GM18858 (cell line): ENCODE measurements around the gene NREP.
A peak's percentile ranks its signal among the peaks of the same experiment; 100 is the strongest.
"Not testable (repeated sequence)": the region's sequence is repeated elsewhere in the genome, so short reads cannot be mapped to it uniquely, and the experiment has no call there.

Experiments used
- ATAC-seq: cut with Tn5 transposase; IDR thresholded peaks from one replicate; pipeline ENCODE4 v1.9.1; 2021; ENCODE audit not compliant: unreplicated experiment

Gene NREP

DNA sequence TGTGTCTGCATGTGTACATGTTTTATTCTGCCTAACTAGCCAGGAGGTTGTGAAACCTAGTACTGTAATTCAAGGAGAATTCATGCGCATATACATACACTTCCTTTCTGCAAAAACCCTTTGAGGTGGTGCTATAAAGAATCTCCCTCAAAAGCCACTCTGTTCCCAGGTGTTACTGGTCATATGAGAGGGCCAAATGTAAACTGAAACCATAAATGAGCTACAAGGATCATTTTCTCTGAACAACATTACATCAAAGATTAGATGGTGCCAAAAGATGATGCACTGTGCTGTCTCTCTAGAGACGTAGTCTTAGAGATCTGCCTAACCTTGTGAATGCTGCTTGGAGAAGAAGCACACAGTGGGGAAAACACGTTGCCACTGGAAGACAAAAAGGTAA lies 15.7 kb downstream of the NREP start:
- peak; percentile 61 for ATAC-seq

DNA sequence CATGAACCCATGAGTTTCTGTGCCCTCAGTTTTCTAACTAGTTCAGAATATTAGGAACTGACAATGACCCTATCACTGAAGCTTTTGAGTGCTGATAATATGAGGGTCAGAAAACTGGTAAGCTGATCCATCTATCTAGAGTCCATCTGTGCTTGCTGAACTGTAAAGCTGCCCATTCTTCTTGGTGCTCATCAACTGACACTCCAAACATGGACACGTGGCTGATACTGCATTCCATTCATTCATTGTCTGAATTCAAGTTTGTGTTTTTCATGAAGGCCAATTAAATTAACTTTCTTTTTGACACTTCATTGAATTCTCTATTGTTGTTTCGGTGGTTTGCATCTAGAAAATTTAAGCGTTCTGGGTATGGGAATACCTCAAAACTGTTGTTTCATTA lies 17.6 kb downstream of the NREP start:
- ATAC-seq: no peak

- no peak for ATAC-seq
Observed at GRCh38 chr5:111738118-111738517, 18.9 kb downstream of the NREP start.

GRCh38 chr5:111737716-111738115 lies 19.3 kb downstream of the NREP start:
- ATAC-seq: no peak

DNA sequence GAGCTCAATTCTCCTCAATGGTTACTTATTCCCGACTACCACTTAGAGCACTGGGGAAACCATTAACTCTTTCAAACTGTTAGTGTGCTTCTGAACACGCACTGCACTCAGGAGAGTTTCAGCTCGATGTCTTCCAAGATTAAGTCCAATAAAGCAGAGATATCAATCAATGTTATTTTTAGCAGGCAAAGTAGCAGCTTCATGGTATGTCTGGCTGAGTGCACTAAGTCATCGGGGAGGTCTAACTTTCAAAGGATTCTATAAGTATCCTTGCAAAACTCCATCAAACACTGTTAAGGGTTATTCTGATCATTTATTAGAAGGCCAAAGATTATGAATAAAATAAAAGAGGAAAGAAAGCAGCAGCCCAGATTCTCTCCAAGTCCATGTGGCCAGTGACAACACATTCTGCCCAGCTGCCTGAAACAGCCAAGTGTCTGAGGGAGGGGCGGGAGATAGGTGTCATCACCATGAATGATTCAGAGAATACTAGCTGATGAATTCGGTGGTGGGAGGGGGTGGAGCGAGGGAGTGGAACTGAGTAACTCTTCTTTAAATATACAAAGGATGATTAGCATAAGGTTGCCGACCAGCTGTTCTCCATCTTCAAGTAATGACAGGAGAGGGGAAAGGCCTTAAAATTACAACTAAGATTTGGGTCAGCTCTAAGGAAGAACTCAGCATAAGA lies 21.3 kb downstream of the NREP start:
- no peak for ATAC-seq

DNA sequence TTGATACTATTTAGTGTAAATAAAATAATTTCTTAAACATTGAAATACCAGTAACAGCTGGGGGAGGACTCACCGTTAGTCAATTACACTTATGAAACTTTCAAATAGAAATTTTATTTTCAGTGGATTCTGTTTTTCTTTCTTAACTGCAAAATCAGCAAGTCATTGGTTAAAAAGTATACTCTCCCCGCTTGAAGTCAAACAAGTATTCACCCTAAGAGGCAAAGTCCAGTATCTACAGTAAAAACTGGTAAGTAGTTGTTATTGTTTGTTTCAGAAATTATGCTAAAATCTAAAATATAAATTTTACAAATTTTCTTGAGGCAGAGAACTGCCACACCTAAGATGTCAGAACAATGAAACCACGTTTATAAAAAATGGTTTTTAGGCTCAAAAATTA lies 22.4 kb downstream of the NREP start:
- no peak for ATAC-seq

GRCh38 chr5:111734013-111734412 lies 23.0 kb downstream of the NREP start:
- no peak for ATAC-seq

DNA sequence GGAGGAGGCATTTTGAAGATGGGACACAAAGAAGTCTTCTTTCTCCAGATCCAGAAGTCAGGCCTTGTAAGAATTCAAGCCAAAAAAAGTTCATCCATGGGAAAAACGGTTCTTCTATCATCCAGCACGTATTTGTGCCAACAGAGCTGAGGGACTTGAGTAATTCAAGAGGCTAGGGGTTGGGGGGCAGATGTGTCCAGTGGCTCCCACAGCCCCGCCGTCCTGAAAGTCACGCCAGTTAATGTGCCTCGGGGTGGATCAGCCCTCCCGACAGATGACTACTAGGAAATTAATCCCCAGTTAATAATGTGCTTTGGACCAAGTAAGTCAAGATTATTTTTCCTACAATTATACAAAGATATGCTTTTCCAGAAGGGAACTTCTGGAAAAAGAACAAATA lies 23.4 kb downstream of the NREP start:
- ATAC-seq: no peak

DNA sequence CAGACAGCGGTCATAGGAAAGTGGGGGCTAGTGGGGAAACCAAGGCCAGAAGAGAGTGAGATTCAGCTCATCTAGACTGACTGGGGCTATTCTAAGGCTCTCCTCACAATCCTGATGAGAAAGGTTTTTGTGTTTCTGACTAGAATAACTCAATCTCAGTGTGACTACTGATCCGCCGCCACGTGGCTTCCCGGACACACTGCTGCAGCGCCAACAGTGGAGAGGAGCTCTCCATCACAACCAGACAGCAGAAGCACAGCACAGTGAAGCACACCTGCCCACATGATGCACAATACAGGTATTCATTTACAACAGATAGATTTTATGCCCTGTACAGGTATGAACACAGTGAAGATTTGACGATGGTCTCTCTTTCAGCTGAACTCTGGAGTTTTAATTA lies 25.4 kb downstream of the NREP start:
- ATAC-seq: no peak

DNA sequence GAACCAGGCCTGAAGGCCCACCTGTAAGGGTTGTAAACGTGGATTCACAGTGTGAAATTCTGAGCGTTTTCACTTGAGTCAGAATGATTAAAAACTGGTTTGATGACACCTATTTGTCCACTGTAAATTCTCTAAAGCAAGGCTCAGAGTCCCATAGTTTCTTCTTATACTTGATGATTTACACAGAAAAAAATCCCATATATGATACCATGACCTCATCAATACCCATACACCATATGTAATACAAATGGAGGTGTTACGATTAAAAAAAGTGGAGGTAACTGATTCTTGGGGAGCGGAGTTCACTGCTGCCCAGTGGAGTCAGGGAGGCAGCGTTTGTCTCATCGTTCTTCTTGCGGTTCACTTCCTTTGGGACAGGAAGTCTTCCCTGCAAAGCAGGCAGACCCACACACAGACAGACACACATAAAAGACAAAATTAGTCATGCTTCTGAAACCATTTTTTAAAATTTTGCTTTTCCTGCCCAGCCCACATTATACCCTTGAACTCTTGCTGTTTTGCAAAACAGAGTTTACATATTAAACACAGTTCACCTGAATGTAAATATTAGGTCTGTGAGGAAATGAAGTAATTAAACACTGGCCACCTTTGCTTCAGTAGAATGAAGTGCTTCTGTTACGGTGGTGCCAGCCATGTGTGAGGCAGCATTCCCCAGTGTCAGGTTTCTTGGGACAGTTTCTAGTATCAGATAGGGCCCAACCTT lies 26.2 kb downstream of the NREP start:
- no peak for ATAC-seq

DNA sequence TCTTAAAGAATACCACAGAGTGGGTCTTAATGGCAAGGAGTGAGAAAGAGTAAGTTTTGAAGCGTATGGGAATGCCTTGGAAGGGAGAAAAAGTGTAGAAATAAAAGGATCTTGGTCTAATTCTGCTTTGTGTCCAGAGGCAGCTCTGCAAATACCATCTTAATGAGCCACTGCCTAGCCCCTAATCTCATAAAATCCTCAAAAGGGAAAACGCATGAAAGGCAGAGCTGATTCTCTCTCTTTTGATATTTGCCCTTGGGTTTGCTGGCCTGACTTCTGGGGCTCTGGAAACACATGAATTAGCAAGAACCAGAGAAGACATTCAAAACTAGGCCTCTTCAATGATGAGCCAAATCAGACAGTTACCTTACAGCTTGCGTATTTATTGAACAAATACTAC lies 28.1 kb downstream of the NREP start:
- ATAC-seq: no peak

- ATAC-seq: no peak
Observed at GRCh38 chr5:111726986-111727385, 30.0 kb downstream of the NREP start.

DNA sequence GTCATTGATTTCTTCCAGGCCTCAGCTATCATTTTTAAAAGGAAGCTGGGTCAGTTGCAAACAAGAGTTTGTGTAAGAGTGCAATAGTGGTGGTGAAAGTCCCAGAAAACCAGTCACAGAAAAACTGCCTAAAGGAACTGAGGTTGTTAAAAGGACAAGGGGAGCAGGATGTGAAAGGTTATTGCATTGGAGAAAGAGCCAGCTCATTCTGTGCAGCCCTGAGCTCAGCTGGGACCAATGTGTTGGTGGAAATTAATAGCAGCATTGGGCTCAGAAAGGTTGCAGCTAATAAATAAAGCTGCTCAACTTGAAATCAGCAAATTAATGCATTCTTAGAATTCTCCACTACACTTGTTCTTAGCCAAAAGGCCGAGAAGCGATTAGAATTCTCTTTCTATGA lies 34.9 kb downstream of the NREP start:
- no peak for ATAC-seq

DNA sequence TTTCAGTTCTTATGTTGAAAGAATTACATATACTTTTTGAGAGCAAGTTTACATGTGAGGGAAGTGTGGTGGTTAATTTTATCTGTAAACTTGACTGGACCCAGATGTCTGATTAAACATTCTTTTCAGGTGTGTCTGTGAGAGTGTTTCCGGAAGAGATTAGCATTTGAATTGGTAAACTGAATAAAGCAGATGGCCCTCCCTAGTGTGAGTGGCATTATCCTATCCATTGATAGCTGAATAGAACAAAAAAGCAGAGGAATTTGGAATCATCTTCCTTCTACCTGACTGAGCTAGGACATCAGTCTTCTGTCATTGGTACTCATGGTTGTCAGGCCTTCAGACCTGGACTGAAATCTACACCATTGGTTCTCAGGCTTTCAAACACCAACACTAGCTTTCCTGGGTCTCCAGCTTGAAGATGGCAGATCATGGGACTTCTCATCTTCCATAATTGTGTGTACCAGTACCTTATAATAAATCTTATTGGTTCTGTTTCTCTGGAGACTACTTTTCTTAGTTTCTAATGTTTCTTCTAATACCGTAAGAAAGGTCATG lies 36.6 kb downstream of the NREP start:
- ATAC-seq: no peak

- ATAC-seq: no peak
Observed at GRCh38 chr5:111719773-111720172, 37.2 kb downstream of the NREP start.

- ATAC-seq: not testable (repeated sequence)
Observed at GRCh38 chr5:111716789-111717188, 40.2 kb downstream of the NREP start.

GRCh38 chr5:111707630-111708164 lies 49.3 kb downstream of the NREP start:
- ATAC-seq: no peak

GRCh38 chr5:111706345-111706744 lies 50.6 kb downstream of the NREP start:
- no peak for ATAC-seq

DNA sequence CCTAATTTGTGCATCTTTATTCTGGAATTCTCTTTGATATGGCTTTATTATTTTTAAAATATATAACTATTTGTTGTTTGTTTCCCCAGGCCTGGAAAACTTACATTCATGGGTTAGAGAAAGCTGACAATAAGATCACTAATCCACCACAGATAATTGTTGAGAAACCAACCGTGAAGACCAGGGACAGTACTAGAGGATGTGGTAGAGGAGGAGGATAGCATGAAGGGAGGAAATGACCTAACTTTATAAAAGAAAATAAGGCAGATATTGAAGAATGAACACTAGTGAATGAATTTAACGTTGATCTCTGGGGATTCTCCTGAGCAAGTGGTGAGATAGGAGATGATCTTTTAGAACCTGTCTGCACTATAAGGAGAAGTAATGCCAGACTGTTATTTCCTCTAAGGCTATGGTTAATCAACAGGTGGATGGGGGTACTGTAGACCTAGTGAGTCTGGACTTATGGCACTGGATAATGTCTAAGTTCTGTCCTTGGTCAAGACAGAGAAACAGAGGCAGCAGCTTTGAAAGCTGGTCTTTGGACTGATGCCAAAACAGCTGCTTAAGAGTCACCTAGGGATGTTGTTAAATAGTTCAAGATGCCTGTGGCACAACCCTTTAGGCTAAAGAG lies 52.4 kb downstream of the NREP start:
- ATAC-seq: peak; percentile 38

DNA sequence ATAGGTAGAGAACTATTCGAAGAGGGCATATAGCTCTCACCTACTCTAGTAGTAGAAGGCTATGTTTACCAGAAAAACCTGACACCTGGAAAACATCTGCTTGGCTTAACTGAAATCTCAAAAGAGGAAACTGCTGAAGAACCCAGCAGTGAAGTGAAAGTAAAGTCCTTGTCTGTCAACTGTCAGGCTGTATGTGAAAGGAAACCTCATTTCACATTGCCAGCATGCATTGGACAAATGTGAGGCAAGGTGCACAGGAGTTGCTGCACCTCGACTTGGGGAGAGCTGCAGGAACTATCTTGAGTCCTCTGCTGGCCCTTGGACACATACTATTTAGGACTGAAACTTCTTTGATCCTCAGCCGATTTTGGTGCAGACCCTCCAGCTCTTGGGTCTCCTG lies 53.3 kb downstream of the NREP start:
- ATAC-seq: peak; percentile 96

- ATAC-seq: no peak
Observed at GRCh38 chr5:111699976-111700375, 57.0 kb downstream of the NREP start.

- ATAC-seq: no peak
Observed at GRCh38 chr5:111699324-111699723, 57.7 kb downstream of the NREP start.
